Muscle layer of duodenum (tissue), 2 donors: ENCODE data around the gene ZBED3.

Experiments
- H3K27ac ChIP-seq: one replicate; pipeline ENCODE4 v1.7.0; 2013; ENCODE audit warnings: mild to moderate bottlenecking, low read length
- H3K27me3 ChIP-seq: one replicate; pipeline ENCODE4 v1.7.0; 2013; ENCODE audit warnings: low read depth, mild to moderate bottlenecking, control low read depth, low read length
- H3K36me3 ChIP-seq, 2 donors: one replicate each; pipeline ENCODE4 v1.7.0; 2013; ENCODE audit warnings: low read length in 2 of 2, control low read depth in 1 of 2, mild to moderate bottlenecking in 1 of 2; ENCODE audit not compliant: insufficient read depth in 2 of 2, control insufficient read depth in 1 of 2
- H3K4me1 ChIP-seq, 2 donors: one replicate each; pipeline ENCODE4 v1.7.0; 2013; ENCODE audit warnings: low read length in 2 of 2, mild to moderate bottlenecking in 2 of 2, control low read depth in 1 of 2, moderate library complexity in 1 of 2; ENCODE audit not compliant: insufficient read depth in 2 of 2, control insufficient read depth in 1 of 2
- H3K4me3 ChIP-seq, 2 donors: one replicate each; pipeline ENCODE4 v1.7.0; 2013; ENCODE audit warnings: low read length in 2 of 2, low read depth in 1 of 2, mild to moderate bottlenecking in 1 of 2
- H3K9me3 ChIP-seq, 2 donors: one replicate each; pipeline ENCODE4 v1.7.0; 2013; ENCODE audit warnings: low read length in 2 of 2, control low read depth in 1 of 2, mild to moderate bottlenecking in 1 of 2; ENCODE audit not compliant: control insufficient read depth in 1 of 2
- donor health status: healthy.

ZBED3 gene

DNA sequence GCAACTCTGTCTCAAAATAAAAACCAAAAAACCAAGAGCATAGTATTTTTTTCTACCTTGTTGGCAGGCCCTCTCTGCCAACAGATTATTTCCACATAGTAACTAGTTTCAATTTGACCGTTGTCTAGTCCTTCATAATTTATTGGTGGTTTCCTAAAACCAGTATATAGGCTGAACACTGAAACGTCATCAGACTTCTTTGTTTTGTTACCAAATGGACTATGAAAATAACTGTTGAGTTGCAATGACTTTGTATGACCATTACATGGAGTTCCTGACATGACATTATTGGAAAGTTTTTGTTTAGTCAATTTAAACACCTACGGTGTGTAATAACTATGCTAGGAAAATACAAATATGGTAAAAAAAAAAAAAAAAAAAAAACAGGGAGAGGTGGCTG lies 55.2 kb downstream of the ZBED3 start:
- Histone ChIP-seq H3K27me3 (no peaks in the 10 kb centered on the region), H3K9me3 (no peaks in the 10 kb centered on the region), H3K27ac (no peak overlapping the region), H3K4me3 (no peak overlapping the region), H3K4me1 (peaks cover 5 to 28% of the 10 kb centered on the region in 2 donors), H3K36me3 (peaks cover 20 to 21% of the 10 kb centered on the region in 2 donors)

DNA sequence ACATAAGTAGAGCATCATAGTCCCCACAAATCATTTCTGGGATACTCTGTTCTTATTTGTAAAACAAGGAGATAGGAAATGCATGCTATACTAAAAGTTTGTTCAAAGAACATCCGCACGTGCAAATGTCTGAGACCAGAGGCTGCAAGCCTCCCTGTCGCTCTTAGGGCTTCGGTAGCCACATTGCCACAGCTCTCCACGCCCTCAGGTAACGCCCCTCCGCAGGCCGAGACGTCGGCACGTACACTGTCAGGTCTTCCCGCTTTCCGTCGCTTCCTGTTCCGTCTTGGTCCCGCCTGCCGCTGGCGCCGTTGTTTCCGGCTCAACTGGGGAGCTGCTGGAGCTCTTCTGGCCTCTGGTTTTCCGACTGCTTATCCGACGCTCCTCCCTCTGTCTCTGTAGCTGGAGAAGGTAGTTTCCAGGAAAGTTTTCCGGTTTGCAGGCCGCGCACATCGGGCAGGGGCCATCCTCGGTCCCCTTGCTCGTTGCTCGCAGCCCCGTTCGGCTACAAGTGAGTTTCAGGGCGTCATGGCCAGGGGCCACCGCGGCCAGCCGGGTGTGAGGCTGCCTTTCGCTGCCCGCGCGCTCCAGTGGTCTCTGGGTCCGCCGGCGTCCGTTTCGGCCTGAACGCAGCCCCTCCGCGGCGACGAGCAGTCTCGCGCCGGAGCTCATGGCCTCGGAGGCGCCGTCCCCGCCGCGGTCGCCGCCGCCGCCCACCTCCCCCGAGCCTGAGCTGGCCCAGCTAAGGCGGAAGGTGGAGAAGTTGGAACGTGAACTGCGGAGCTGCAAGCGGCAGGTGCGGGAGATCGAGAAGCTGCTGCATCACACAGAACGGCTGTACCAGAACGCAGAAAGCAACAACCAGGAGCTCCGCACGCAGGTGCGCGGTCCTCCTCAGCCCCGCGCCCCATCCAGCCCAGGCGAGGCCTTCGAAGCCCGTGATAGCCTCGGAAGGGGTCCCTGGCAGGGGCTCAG lies 56.7 kb downstream of the ZBED3 start, which contains the start of gene AGGF1:
Gene AGGF1, plus strand, starts transcription at position 308 of the 975 bp plus-strand sequence. Its CDS starts 363 bp downstream, at position 671.
- no peaks in the 10 kb centered on the region for H3K27me3 ChIP-seq
- H3K4me3 ChIP-seq, result peak within 1 kb of the TSS; percentile 84 to 91
- H3K36me3 ChIP-seq, result peaks cover 7 to 10% of the 10 kb centered on the region in 2 donors
- H3K9me3 ChIP-seq, result no peaks in the 10 kb centered on the region
- H3K4me1 ChIP-seq, result peaks cover 5 to 28% of the 10 kb centered on the region in 2 donors
- peak within 1 kb of the TSS; percentile 72 for H3K27ac ChIP-seq

DNA sequence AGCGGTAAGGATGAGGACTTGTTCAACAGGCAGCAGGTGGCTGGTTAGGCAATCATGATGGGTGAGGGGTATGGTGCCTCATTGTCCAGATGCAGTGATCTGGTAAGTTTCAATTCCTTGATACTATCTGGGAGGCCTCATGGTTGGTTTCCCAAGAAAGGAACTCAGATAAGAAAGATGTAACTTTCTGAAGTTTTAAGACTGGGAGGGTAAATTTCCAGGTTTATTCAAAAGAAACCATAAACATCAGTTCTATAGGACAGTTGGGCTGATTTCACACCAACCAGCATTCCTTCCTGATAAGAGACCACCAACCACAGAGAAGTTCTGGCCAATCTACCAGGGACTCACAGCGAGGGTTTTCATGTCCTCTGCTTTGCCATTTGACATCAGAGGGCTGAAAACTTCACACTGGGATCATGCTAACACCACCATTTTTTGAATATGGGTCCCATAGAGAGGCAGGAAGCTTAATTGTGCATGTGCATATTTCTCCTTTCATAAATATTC lies 57.7 kb downstream of the ZBED3 start:
- peak overlapping the region; percentile 84 to 91 for H3K4me3 ChIP-seq
- H3K36me3 ChIP-seq, result peaks cover 0 to 2% of the 10 kb centered on the region in 2 donors
- H3K27ac ChIP-seq, result peak overlapping the region; percentile 37
- H3K27me3 ChIP-seq, result no peaks in the 10 kb centered on the region
- no peaks in the 10 kb centered on the region for H3K9me3 ChIP-seq
- H3K4me1 ChIP-seq, result peaks cover 5 to 28% of the 10 kb centered on the region in 2 donors

DNA sequence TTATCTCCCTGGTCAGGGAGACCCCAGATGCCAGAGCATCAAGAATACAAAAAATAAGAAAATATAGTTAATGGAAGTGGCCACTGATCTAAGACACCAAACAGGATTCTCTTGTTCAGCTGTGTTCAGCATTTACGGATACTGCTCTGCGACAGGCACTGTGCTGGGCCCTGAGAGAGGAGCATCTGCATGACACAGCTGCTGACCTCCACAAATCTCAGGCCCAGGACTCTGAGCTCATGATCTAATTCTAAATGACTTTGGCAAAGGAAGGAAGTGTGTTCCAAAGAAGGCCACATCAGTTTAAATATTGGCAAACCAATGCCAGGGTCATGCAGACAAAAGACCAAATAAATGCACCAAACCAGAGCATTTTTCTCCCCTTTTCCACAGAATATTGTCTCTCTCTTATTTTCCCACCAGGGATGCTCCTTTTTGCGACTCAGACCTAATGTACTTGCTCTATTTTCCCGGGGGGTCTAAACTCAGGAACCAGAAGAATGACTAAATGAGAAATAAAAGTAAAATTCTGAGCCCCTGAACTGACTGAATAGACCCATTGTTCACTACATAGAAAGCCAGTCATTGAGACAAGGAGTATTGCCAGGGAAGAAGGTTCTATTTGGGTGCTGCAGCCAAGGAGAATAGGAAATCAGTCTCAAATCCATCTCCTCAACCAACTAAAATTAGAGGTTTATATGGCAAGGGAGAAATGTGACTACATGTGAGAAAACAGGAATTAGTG lies 58.3 kb downstream of the ZBED3 start:
- Histone ChIP-seq H3K36me3 (no peaks in the 10 kb centered on the region), H3K9me3 (no peaks in the 10 kb centered on the region), H3K4me3 (peak overlapping the region in 1 of 2 donors; percentile 84), H3K27me3 (no peaks in the 10 kb centered on the region), H3K27ac (no peak overlapping the region), H3K4me1 (peaks cover 5 to 28% of the 10 kb centered on the region in 2 donors)

DNA sequence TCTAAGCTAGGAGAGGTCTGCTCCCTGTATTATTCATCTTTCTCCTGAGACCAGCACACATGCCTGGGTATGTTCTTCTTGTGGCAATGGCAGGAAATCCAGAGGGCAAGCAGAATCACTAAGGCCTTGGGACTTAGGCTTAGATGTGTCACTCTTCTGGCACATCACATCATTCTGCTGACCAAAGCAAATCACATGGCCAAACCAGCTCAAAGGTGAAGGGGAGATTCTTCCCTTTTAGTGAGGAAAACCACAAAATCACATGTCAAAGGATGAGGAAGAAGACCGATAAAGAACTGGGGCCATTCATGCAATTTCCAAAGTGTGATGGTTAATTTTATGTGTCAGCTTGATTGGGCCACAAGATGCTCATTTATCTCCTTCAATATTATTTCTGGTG lies 62.6 kb downstream of the ZBED3 start:
- Histone ChIP-seq H3K36me3 (no peaks in the 10 kb centered on the region), H3K4me3 (no peak overlapping the region), H3K27ac (no peak overlapping the region), H3K9me3 (no peaks in the 10 kb centered on the region), H3K27me3 (peaks cover 4% of the 10 kb centered on the region), H3K4me1 (peaks cover 0 to under 1% of the 10 kb centered on the region in 2 donors)

DNA sequence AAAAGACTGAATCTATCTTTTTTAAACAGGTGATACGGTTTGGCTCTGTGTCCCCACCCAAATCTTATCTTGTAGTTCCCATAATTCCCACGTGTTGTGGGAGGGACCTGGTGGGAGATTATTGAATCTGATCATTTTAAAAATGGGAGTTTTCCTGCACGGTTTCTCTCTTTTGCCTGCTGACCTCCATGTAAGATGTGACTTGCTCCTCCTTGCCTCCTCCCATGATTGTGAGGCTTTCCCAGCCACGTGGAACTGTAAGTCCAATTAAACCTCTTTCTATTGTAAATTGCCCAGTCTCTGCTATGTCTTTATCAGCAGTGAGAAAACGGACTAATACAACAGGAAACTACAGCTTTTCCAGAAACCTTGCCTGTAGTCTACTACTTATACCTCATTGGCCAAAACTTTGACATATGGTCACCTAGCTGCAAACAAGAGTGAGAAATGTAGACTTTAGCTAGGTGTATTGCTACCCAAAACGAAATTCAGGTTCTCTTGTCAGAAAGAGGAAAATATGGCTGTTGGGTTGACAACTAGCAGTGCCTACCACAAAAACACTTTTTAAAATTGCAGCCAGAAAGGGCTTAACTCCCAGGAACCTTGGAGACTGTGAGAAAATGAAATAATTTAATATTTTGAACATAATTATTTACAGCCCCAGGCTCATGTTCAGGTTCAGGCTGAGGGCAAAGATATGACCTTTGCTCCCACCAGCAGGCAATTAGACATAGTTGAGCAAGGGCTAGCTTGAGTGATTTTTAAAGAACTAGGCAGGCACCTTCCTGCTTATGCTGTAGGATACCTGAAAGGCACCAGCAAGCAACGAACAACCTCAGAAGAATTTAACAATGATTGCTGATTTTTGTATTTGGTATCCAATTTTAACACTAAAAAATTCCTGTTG lies 64.3 kb downstream of the ZBED3 start:
- no peak overlapping the region for H3K4me3 ChIP-seq
- H3K36me3 ChIP-seq, result no peaks in the 10 kb centered on the region
- H3K27me3 ChIP-seq, result peaks cover 4% of the 10 kb centered on the region
- no peaks in the 10 kb centered on the region for H3K9me3 ChIP-seq
- no peaks in the 10 kb centered on the region for H3K4me1 ChIP-seq
- H3K27ac ChIP-seq, result no peak overlapping the region
